ENCODE measurements around the gene DDR2.

Gene DDR2

GRCh38 chr1:162706003-162706402, 73.7 kb downstream of the DDR2 start:
- Mint-ChIP-seq H3K27ac (no peak overlapping the region), H3K4me3 (no peak overlapping the region), H3K36me3 (ENCODE audit: low read depth) (no peaks in the 10 kb centered on the region), H3K9me3 (no peaks in the 10 kb centered on the region), H3K4me1 (ENCODE audit: low read depth) (peaks cover 5% of the 10 kb centered on the region), H3K27me3 (no peaks in the 10 kb centered on the region)
- intact Hi-C loops (cut with micrococcal nuclease): no loop called here

DNA sequence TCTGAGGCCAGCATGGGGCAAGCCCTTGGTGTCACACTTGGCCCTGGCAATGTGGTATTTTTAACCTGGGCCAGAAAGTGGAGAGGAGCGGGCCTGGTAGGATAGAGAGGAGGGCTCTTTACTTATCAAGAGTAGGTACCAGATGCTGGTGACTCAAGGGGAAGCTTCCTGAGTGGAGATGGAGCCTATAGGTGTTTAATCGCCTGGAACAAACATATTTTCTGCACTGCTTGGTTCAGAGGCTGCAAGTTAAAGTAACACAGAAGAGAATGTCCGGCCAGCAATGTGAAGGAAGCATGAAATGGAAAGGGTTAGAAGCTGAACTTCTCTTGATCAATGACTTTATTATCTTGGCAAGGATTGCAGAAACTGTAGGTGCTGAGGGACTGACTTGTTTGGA, 74.3 kb downstream of the DDR2 start:
- H3K27me3 Mint-ChIP-seq: no peaks in the 10 kb centered on the region
- H3K4me3 Mint-ChIP-seq: no peak overlapping the region
- intact Hi-C loops (cut with micrococcal nuclease): no loop called here
- H3K36me3 Mint-ChIP-seq (ENCODE audit: low read depth): no peaks in the 10 kb centered on the region
- H3K4me1 Mint-ChIP-seq (ENCODE audit: low read depth): peaks cover 5% of the 10 kb centered on the region
- H3K9me3 Mint-ChIP-seq: no peaks in the 10 kb centered on the region
- no peak overlapping the region for H3K27ac Mint-ChIP-seq

DNA sequence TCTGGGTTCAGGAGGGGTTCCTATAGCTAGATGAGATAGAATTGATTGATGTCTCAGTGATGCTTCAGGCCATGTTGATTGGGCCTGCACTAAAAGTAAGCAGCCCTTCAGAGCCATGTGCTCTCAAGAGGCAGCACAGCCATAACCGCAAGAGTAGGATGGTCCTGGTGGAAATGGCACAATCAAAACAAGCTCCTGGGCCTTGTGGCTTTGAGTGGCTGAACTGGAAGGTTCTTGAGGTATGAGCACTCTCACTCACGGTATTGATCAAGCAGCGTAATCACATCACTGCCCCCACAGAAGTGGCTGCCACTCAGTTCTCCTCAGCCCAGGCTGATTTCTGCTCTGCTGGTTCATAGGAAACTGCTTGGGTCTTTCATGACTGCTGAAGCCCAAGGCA, 76.0 kb downstream of the DDR2 start:
- Mint-ChIP-seq H3K36me3 (ENCODE audit: low read depth) (no peaks in the 10 kb centered on the region), H3K27me3 (no peaks in the 10 kb centered on the region), H3K4me1 (ENCODE audit: low read depth) (peaks cover 5% of the 10 kb centered on the region), H3K27ac (no peak overlapping the region), H3K4me3 (no peak overlapping the region), H3K9me3 (no peaks in the 10 kb centered on the region)
- intact Hi-C loops (cut with micrococcal nuclease): no loop called here

- Mint-ChIP-seq H3K27me3 (no peaks in the 10 kb centered on the region), H3K36me3 (ENCODE audit: low read depth) (no peaks in the 10 kb centered on the region)
Observed at GRCh38 chr1:162709132-162709860, 77.0 kb downstream of the DDR2 start.

DNA sequence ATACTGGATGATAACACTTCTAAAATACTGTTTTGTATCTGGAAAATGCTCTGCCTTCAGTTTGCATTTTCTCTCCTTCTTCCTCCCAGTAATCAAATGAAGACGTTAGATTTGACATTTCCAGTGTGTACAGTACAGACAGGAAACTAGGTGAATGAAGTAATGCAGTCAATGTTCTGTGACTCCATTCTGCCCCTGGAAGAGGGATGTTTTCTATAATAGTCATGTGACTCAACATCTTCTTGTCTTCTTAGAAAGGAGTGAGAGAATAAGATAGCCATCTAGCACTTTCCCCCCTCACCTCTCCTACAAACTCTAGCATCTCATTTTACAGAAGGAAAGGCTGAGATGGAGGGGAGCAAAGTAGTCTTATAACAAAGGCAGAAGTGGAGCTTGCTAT, 77.6 kb downstream of the DDR2 start:
- Mint-ChIP-seq H3K27ac (no peak overlapping the region), H3K36me3 (ENCODE audit: low read depth) (no peaks in the 10 kb centered on the region), H3K4me3 (no peak overlapping the region), H3K9me3 (no peaks in the 10 kb centered on the region), H3K4me1 (ENCODE audit: low read depth) (peaks cover 5% of the 10 kb centered on the region), H3K27me3 (no peaks in the 10 kb centered on the region)
- intact Hi-C loops (cut with micrococcal nuclease): no loop called here

More at GRCh38 chr1:162709132-162709860, 77.0 kb downstream of the DDR2 start:
- Mint-ChIP-seq H3K9me3 (no peaks in the 10 kb centered on the region), H3K4me3 (no peak overlapping the region), H3K4me1 (ENCODE audit: low read depth) (peaks cover 5% of the 10 kb centered on the region), H3K27ac (no peak overlapping the region)
- intact Hi-C loops (cut with micrococcal nuclease): no loop called here

DNA sequence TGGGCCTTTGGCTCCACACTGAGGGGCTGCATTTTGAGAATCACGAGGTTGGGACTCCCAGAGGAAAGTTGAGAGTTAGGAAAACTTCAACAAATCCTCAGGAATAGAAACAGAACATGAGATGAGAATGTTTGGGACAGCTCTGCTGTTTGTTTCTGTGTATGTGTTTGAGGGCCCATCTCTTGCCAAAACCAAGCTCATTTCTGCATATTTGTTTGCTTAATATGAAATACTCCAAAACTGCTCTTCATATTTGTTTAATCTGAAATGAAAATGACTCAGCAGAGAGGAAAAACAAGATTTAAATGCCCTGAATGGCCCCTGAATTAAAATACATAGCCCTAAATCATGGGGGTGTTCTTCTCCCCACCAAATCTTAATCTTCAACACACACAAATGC, 78.1 kb downstream of the DDR2 start:
- Mint-ChIP-seq H3K9me3 (no peaks in the 10 kb centered on the region), H3K4me3 (no peak overlapping the region), H3K27ac (no peak overlapping the region), H3K36me3 (ENCODE audit: low read depth) (no peaks in the 10 kb centered on the region), H3K4me1 (ENCODE audit: low read depth) (peaks cover 5% of the 10 kb centered on the region), H3K27me3 (no peaks in the 10 kb centered on the region)
- intact Hi-C loops (cut with micrococcal nuclease): no loop called here

GRCh38 chr1:162710780-162711465, 78.7 kb downstream of the DDR2 start:
- H3K9me3 Mint-ChIP-seq: no peaks in the 10 kb centered on the region
- no peak overlapping the region for H3K4me3 Mint-ChIP-seq
- peaks cover under 1% of the 10 kb centered on the region for H3K27me3 Mint-ChIP-seq

DNA sequence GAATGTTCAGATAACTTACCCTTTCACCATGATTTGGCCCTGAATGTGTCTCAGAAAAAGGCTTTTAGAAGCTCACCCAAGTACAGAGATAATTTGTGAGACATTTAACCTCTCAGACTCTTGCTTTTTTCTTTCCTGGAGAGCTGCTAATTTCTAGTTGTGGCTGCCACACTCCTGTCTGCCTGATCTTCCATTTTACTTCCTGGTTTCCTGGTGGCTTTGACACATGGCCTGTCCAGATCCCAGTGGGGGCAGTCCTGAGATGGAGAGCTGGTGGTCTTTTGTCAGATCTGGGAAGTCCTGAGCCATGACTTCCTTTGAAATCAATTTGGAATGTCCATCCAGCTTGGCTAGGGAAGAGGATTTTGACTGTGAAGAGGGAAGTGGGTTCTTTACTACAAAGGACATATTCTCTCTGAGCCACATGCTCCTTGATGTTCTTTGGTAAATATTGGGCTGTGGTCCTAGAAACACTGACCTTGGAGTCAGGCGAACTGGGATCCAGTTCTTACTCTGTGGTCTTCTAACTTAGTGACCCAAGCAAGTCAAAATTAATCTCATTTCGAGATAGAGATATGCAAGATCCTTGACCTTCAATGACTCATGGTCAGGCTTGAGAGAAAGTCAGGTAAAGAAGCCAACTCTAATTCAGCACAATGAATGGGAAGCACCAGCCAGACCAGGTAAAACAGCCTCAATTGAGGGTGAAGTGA, 80.2 kb downstream of the DDR2 start:
- no peaks in the 10 kb centered on the region for H3K9me3 Mint-ChIP-seq
- peaks cover 5% of the 10 kb centered on the region for H3K4me1 Mint-ChIP-seq (ENCODE audit: low read depth)
- H3K36me3 Mint-ChIP-seq (ENCODE audit: low read depth): no peaks in the 10 kb centered on the region
- H3K27ac Mint-ChIP-seq: no peak overlapping the region
- peaks cover 2% of the 10 kb centered on the region for H3K27me3 Mint-ChIP-seq
- H3K4me3 Mint-ChIP-seq: no peak overlapping the region
- intact Hi-C loops (cut with micrococcal nuclease): no loop called here

More at GRCh38 chr1:162710780-162711465, 78.7 kb downstream of the DDR2 start:
- H3K4me1 Mint-ChIP-seq (ENCODE audit: low read depth): peaks cover 5% of the 10 kb centered on the region
- no peaks in the 10 kb centered on the region for H3K36me3 Mint-ChIP-seq (ENCODE audit: low read depth)
- no peak overlapping the region for H3K27ac Mint-ChIP-seq
- intact Hi-C loops (cut with micrococcal nuclease): no loop called here

DNA sequence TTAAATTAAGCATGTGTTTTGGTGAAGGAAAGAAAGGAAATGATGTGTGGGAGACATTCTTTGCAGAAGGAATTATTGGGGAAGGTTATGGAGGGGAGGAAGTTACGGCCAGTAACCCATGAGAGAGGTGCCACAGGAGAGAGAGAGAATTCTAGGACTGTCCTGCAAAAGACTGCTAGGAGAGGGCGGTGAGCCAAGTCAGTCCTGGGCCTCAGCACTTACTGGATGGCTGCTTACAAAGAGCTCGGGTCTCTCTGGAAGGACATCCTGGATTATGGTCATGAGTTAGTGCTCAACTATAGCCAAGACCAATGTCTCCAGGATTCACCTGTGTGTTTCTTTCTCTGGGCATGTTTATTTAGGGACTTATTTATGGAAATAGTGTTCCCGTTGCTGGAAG, 83.9 kb downstream of the DDR2 start:
- intact Hi-C loops (cut with micrococcal nuclease): no loop called here
- Mint-ChIP-seq H3K36me3 (ENCODE audit: low read depth) (no peaks in the 10 kb centered on the region), H3K27ac (no peak overlapping the region), H3K4me1 (ENCODE audit: low read depth) (no peaks in the 10 kb centered on the region), H3K9me3 (no peaks in the 10 kb centered on the region), H3K4me3 (no peak overlapping the region), H3K27me3 (peaks cover 3% of the 10 kb centered on the region)

DNA sequence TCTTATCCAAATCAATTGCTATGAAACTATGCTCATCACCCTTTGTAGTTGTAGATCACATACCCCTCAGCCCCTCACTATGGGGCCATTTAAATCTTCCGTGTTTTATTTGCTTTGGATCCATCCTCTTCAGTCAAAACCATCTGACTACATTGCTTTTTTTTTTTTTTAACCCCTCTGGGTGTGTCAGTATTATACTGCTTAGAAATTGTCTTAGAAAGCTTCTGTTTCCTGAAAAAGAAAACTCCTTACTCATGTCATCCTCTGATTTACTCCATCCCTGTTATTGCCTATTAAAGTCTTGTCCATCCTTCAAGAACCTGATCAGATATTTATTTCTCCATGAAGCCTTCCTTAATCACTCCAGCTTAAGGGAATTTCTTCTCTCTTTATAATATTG, 84.3 kb downstream of the DDR2 start:
- no peaks in the 10 kb centered on the region for H3K9me3 Mint-ChIP-seq
- H3K27ac Mint-ChIP-seq: no peak overlapping the region
- H3K4me3 Mint-ChIP-seq: no peak overlapping the region
- peaks cover 3% of the 10 kb centered on the region for H3K27me3 Mint-ChIP-seq
- no peaks in the 10 kb centered on the region for H3K36me3 Mint-ChIP-seq (ENCODE audit: low read depth)
- intact Hi-C loops (cut with micrococcal nuclease): no loop called here
- H3K4me1 Mint-ChIP-seq (ENCODE audit: low read depth): no peaks in the 10 kb centered on the region

GRCh38 chr1:162717548-162718184, 85.4 kb downstream of the DDR2 start:
- intact Hi-C loops (cut with micrococcal nuclease): no loop called here
- Mint-ChIP-seq H3K4me3 (no peak overlapping the region), H3K36me3 (ENCODE audit: low read depth) (no peaks in the 10 kb centered on the region), H3K9me3 (no peaks in the 10 kb centered on the region), H3K27me3 (peaks cover 3% of the 10 kb centered on the region), H3K4me1 (ENCODE audit: low read depth) (no peaks in the 10 kb centered on the region), H3K27ac (no peak overlapping the region)

DNA sequence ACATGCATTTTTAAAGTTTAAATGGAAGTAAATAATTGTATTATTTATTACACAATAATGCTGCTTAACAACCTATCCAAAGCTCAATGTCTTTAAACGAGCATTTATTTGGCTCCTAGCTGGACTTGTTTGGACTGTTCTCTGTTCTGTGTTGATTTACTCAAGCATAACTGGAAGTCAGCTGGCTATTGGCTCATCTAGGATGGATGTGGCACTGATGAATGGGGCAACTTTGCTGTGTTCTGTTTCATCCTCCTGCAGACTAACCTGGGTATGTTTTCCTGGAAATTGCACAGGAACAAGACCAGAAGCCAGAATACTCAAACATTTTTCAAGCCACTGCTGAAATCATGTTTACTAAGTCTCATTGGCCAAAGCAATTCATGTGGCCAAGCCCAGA, 87.4 kb downstream of the DDR2 start:
- intact Hi-C loops (cut with micrococcal nuclease): no loop called here
- Mint-ChIP-seq H3K36me3 (ENCODE audit: low read depth) (no peaks in the 10 kb centered on the region), H3K27me3 (peaks cover 3% of the 10 kb centered on the region), H3K4me3 (no peak overlapping the region), H3K4me1 (ENCODE audit: low read depth) (no peaks in the 10 kb centered on the region), H3K27ac (no peak overlapping the region), H3K9me3 (no peaks in the 10 kb centered on the region)

- no peaks in the 10 kb centered on the region for H3K4me1 Mint-ChIP-seq (ENCODE audit: low read depth)
- intact Hi-C loops (cut with micrococcal nuclease): no loop called here
- peaks cover 2% of the 10 kb centered on the region for H3K27me3 Mint-ChIP-seq
- H3K36me3 Mint-ChIP-seq (ENCODE audit: low read depth): no peaks in the 10 kb centered on the region
- no peak overlapping the region for H3K27ac Mint-ChIP-seq
- no peaks in the 10 kb centered on the region for H3K9me3 Mint-ChIP-seq
- H3K4me3 Mint-ChIP-seq: no peak overlapping the region
Observed at GRCh38 chr1:162720996-162721395, 88.7 kb downstream of the DDR2 start.

DNA sequence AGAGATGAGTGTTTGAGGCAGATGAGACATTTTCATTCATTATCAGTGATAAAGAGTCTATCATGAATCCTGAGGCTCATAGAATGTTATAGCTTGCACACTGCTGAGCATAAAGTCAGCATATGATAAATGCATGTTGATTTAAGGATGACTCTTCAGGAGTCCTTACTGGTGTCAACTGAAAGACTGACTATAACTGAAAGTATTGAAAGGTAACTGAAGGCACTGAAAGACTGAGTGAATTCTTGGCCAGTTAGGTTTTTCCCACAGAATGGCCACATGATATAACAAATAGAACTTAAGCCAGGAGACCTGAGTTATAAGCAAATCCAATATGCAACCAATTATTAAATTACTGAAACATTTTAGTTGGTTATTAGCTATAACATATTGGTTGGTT, 89.2 kb downstream of the DDR2 start:
- Mint-ChIP-seq H3K27ac (no peak overlapping the region), H3K9me3 (no peaks in the 10 kb centered on the region), H3K4me3 (no peak overlapping the region), H3K36me3 (ENCODE audit: low read depth) (no peaks in the 10 kb centered on the region), H3K27me3 (peaks cover 1% of the 10 kb centered on the region), H3K4me1 (ENCODE audit: low read depth) (no peaks in the 10 kb centered on the region)
- intact Hi-C loops (cut with micrococcal nuclease): no loop called here

Data from dendritic cell treated with granulocyte-macrophage colony-stimulating factor and Interleukin-4, amounts not matched to agents 40 ng/mL and 50 ng/mL, for 4 days (primary cell).